Prostate gland (tissue), 2 donors: Measurements from ENCODE around the gene GTF2A2. TPM values are rescaled to one million over a fixed set of nuclear protein-coding genes. Genes with fewer than 3 reads are reported as not detected.
A peak's percentile ranks its signal among the peaks of the same experiment; 100 is the strongest.
"Not testable (repeated sequence)": the region's sequence is repeated elsewhere in the genome, so short reads cannot be mapped to it uniquely, and the experiment has no call there.

ENCODE experiments used
- DNase-seq: peaks from one replicate; pipeline ENCODE4 v3.0.0-alpha.2; 2019; ENCODE audit warnings: low spot score
- H3K27ac ChIP-seq, 2 donors: fragments of 200-600 bp; sonication (generic); 2 replicates each; pipeline ENCODE4 v1.5.1; 2017 to 2019
- H3K27me3 ChIP-seq: fragments of 200-600 bp; sonication (generic); replicated peaks from 2 replicates; pipeline ENCODE4 v1.5.1; 2019; ENCODE audit not compliant: insufficient read depth
- H3K36me3 ChIP-seq, 2 donors: fragments of 200-600 bp; sonication (generic); 1 replicate in 1 of 2; 2 replicates in 1 of 2; pipeline versions ENCODE4 v1.5.1 to v1.8.1; 2017 to 2019
- H3K4me1 ChIP-seq: fragments of 200-600 bp; sonication (generic); replicated peaks from 2 replicates; pipeline ENCODE4 v1.5.1; 2019
- H3K4me3 ChIP-seq, 2 donors: fragments of 200-600 bp; sonication (generic); 2 replicates each; pipeline ENCODE4 v1.5.1; 2017 to 2019
- H3K9me3 ChIP-seq: fragments of 200-600 bp; sonication (generic); 2 replicates; pipeline ENCODE4 v1.5.1; 2017
- POLR2A ChIP-seq: fragments of 450-650 bp; IDR thresholded peaks from one replicate; pipeline ENCODE4 v1.6.1; 2016; ENCODE audit warnings: antibody characterized with exemption, mild to moderate bottlenecking
- POLR2AphosphoS5 ChIP-seq: sonication (generic); formaldehyde crosslinking; IDR thresholded peaks from one replicate; pipeline ENCODE4 v1.6.1; 2017; ENCODE audit warnings: antibody characterized with exemption
- WGBS: methylation state at CpG from one replicate; pipeline ENCODE4 v1.1.5; 2018; 5-methylcytosine and 5-hydroxymethylcytosine counted together
- intact Hi-C: fragments of 100-400 bp; cut with DNase I; formaldehyde crosslinking; loops from one replicate; pipeline ENCODE4 v1.14.2; 2022
- total RNA-seq, 2 donors: library from RNA; depleted of rRNA; stranded (reverse); fragments of >200 nt; gene quantifications; one replicate each; pipeline ENCODE4 v1.1.0, GENCODE V29; 2016
- TF ChIP-seq, protein P1 (sequence below), 4 experiments: fragments of 200-600 bp in 2 of 4; fragments of 450-650 bp in 2 of 4; sonication (generic) in 2 of 4; IDR thresholded peaks; 1 replicate in 3 of 4; 2 replicates in 1 of 4; pipeline ENCODE4 v1.5.1; 2016 to 2019; ENCODE audit warnings: antibody characterized with exemption in 4 of 4, mild to moderate bottlenecking in 2 of 4, moderate library complexity in 2 of 4

GTF2A2 gene
- total RNA-seq, 2 donors from 2014 or later: 34.2 to 47.4 TPM

DNA sequence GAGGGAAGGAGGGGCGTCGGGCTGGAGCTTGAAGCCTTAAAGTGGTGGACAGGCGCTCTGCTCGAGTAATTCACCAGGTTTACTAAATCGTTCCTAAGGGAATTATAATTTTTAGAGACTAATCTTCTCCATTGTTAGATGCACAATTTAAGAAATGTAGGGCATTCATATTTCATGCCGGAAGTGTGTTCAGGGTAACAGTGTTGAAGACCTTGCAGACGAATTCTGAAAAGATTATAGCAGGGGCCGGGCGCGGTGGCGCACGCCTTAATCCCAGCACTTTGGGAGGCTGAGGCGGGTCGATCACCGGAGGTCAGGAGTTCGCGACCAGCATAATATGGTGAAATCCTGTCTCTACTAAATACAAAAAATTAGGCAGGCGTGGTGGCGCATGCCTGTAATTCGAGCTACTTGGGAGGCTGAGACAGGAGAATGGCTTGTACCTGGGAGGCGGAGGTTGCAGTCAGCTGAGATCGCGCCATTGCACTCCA lies 365 bp upstream of the GTF2A2 start:
- no peak for DNase-seq
- H3K9me3 ChIP-seq: no peaks in the 10 kb centered on the region
- peaks cover 5% of the 10 kb centered on the region for H3K4me1 ChIP-seq
- peak overlapping the region; percentile 73 to 81 for H3K4me3 ChIP-seq
- no peaks in the 10 kb centered on the region for H3K36me3 ChIP-seq
- peak overlapping the region; percentile 68 to 74 for H3K27ac ChIP-seq
- intact Hi-C loops: loop anchor here (1.0 kb wide), 1 partner anchor 32 kb away; the partner anchor contains the start of gene BNIP2
- TF ChIP-seq POLR2A (no peak), POLR2AphosphoS5 (no peak)
- TF ChIP-seq, protein P1, sequence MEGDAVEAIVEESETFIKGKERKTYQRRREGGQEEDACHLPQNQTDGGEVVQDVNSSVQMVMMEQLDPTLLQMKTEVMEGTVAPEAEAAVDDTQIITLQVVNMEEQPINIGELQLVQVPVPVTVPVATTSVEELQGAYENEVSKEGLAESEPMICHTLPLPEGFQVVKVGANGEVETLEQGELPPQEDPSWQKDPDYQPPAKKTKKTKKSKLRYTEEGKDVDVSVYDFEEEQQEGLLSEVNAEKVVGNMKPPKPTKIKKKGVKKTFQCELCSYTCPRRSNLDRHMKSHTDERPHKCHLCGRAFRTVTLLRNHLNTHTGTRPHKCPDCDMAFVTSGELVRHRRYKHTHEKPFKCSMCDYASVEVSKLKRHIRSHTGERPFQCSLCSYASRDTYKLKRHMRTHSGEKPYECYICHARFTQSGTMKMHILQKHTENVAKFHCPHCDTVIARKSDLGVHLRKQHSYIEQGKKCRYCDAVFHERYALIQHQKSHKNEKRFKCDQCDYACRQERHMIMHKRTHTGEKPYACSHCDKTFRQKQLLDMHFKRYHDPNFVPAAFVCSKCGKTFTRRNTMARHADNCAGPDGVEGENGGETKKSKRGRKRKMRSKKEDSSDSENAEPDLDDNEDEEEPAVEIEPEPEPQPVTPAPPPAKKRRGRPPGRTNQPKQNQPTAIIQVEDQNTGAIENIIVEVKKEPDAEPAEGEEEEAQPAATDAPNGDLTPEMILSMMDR (IDR thresholded peaks at IDR 0.05): no peak
- H3K27me3 ChIP-seq: no peaks in the 10 kb centered on the region
- 36% methylated on average over 23 of the region's 23 CpGs for WGBS

DNA sequence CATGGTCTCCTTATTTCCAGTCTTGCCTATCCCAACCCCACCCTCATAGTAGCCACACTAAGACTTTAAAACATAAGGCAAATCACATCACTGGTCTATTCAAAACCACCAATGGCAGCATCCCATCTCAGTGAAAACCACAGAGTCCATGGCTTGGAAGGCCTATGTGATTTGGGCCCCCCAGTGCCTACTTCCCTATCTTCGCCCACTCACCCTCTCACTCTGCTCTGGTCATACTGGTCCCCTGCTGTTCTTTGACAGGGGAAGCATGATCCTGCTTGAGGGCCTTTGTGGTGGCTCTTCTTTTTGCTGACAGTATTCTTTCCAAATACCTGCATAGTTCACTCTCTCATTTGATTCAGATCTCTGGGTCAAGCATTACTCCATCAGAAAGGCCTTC lies 3.3 kb downstream of the GTF2A2 start:
- H3K4me3 ChIP-seq: no peak overlapping the region
- no peak for DNase-seq
- no peak overlapping the region for H3K27ac ChIP-seq
- 90% methylated on average over 1 of the region's 1 CpG for WGBS
- no peaks in the 10 kb centered on the region for H3K36me3 ChIP-seq
- intact Hi-C loops: no loop called here
- no peaks in the 10 kb centered on the region for H3K9me3 ChIP-seq
- no peaks in the 10 kb centered on the region for H3K27me3 ChIP-seq
- H3K4me1 ChIP-seq: peaks cover 5% of the 10 kb centered on the region
- TF ChIP-seq POLR2A (no peak), POLR2AphosphoS5 (no peak)
- TF ChIP-seq, protein P1 (IDR thresholded peaks at IDR 0.05): no peak

DNA sequence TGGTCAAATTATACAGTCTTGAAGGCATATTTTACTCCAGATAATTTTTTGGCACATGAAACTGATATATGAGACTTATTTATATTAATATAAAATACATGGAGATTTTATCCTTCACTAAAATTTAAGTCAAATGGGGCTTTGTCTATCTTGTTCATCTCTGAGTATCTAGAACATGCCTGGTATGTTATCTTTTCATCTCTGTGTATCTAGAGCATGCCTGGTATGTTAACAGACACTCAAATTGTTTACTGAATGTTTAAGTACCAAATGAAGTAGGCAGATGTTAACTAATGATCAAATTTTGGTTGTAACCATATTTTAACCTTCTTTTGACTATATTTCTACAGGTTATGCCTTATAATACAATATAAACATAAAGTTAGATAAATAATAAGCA lies 7.7 kb downstream of the GTF2A2 start:
- Histone ChIP-seq H3K27me3 (no peaks in the 10 kb centered on the region), H3K4me3 (no peak overlapping the region), H3K4me1 (no peaks in the 10 kb centered on the region), H3K36me3 (no peaks in the 10 kb centered on the region), H3K9me3 (no peaks in the 10 kb centered on the region), H3K27ac (no peak overlapping the region)
- TF ChIP-seq, protein P1 (IDR thresholded peaks at IDR 0.05): no peak
- no peak for TF ChIP-seq POLR2A
- TF ChIP-seq POLR2AphosphoS5: no peak
- intact Hi-C loops: no loop called here
- no peak for DNase-seq

DNA sequence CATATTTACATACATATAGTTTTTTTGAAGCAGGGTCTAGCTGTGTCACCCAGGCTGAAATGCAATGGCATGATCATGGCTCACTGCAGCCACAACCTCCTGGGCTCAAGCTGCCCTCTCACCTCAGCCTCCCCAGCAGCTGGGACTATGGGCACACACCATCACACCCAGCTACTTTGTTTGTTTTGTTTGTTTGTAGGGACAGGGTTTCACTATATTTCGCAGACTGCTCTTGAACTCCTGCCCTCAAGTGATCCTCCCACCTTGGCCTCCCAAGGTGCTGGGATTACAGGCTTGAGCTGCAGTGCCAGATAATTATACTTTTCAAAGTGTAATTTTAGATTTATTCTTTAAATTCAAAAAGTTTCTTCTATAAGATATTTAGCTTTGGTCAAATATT lies 10.2 kb downstream of the GTF2A2 start:
- Histone ChIP-seq H3K9me3 (no peaks in the 10 kb centered on the region), H3K27me3 (no peaks in the 10 kb centered on the region), H3K4me1 (no peaks in the 10 kb centered on the region), H3K4me3 (no peak overlapping the region), H3K36me3 (no peaks in the 10 kb centered on the region), H3K27ac (no peak overlapping the region)
- 90% methylated on average over 1 of the region's 1 CpG for WGBS
- TF ChIP-seq POLR2AphosphoS5 (no peak), POLR2A (no peak)
- TF ChIP-seq, protein P1 (IDR thresholded peaks at IDR 0.05): no peak
- intact Hi-C loops: no loop called here
- no peak for DNase-seq

DNA sequence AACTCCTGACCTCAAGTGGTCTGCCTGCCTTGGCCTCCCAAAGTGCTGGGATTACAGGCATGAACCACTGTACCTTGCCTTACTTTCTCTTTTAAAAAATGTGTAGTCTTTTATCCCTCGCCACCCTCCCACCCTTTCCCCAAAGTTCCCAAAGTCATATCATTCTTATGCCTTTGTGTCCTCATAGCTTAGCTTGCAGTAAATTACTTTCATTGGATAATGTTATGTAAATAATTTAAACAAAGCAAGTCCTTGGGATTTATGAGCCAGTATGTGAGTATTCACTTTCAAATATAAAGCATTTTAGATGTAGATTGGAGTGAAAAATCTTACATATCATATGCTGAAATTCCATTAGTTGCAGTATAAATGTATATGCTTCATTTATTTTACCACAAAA lies 11.0 kb downstream of the GTF2A2 start:
- Histone ChIP-seq H3K27me3 (no peaks in the 10 kb centered on the region), H3K36me3 (no peaks in the 10 kb centered on the region), H3K4me1 (no peaks in the 10 kb centered on the region), H3K27ac (no peak overlapping the region), H3K9me3 (no peaks in the 10 kb centered on the region), H3K4me3 (no peak overlapping the region)
- WGBS: 89% methylated on average over 1 of the region's 1 CpG
- TF ChIP-seq, protein P1 (IDR thresholded peaks at IDR 0.05): no peak
- TF ChIP-seq POLR2AphosphoS5 (no peak), POLR2A (no peak)
- intact Hi-C loops: no loop called here
- DNase-seq: no peak

DNA sequence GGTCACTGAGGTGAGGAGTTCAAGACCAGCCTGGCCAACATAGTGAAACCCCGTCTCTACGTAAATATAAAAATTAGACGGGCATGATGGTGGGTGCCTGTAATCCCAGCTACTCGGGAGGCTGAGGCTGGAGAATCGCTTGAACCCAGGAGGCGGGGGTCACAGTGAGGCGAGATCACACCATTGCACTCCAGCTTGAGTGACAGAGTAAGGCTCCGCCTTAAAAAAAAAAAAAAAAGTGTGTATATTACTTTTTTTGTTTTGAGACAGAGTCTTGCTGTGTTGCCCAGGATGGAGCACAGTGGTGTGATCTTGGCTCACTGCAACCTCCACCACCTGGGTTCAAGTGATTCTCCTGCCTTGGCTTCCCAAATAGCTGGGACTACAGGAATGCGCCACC lies 11.5 kb downstream of the GTF2A2 start:
- H3K9me3 ChIP-seq, DNase-seq, intact Hi-C loops, H3K27ac ChIP-seq, H3K4me3 ChIP-seq, H3K4me1 ChIP-seq, H3K27me3 ChIP-seq, H3K36me3 ChIP-seq: not testable (repeated sequence)
- WGBS: 98% methylated on average over 9 of the region's 9 CpGs
